Measurements from ENCODE around the gene UBALD2. TPM values are rescaled to one million over a fixed set of nuclear protein-coding genes. Genes with fewer than 3 reads are reported as not detected.

UBALD2 gene
- total RNA-seq, 4 donors from 2014 or later = 9.1 to 16.2 (median 12.4) TPM

GRCh38 chr17:76236603-76237002 is 28.5 kb upstream of the UBALD2 start:
- Histone ChIP-seq H3K36me3 (no peaks in the 10 kb centered on the region), H3K9me3 (no peaks in the 10 kb centered on the region), H3K4me1 (peaks cover 13 to 23% (median 20%) of the 10 kb centered on the region in 4 donors), H3K4me3 (no peak overlapping the region), H3K27ac (replicated peaks in 1 of 4) (no peak overlapping the region), H3K27me3 (peaks cover 0 to 15% (median 2%) of the 10 kb centered on the region in 4 donors)
- no peak for DNase-seq (ENCODE audit: extremely low spot score)
- intact Hi-C loops (cut with DNase I) = loop anchor here (5.0 kb wide), 1 partner anchor 36 kb away; no protein-coding TSS in a partner anchor
- TF ChIP-seq POLR2AphosphoS5 (IDR thresholded peaks at IDR 0.05) (no peak), POLR2A (IDR thresholded peaks at IDR 0.05; ENCODE audit: low read depth) (no peak), EP300 (IDR thresholded peaks at IDR 0.05) (no peak)
- TF ChIP-seq, protein P1, sequence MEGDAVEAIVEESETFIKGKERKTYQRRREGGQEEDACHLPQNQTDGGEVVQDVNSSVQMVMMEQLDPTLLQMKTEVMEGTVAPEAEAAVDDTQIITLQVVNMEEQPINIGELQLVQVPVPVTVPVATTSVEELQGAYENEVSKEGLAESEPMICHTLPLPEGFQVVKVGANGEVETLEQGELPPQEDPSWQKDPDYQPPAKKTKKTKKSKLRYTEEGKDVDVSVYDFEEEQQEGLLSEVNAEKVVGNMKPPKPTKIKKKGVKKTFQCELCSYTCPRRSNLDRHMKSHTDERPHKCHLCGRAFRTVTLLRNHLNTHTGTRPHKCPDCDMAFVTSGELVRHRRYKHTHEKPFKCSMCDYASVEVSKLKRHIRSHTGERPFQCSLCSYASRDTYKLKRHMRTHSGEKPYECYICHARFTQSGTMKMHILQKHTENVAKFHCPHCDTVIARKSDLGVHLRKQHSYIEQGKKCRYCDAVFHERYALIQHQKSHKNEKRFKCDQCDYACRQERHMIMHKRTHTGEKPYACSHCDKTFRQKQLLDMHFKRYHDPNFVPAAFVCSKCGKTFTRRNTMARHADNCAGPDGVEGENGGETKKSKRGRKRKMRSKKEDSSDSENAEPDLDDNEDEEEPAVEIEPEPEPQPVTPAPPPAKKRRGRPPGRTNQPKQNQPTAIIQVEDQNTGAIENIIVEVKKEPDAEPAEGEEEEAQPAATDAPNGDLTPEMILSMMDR (IDR thresholded peaks at IDR 0.05) = no peak

- no peaks in the 10 kb centered on the region for H3K9me3 ChIP-seq
- no peaks in the 10 kb centered on the region for H3K36me3 ChIP-seq
- WGBS = 84% methylated on average over 7 of the region's 7 CpGs
- DNase-seq (ENCODE audit: extremely low spot score) = no peak
- intact Hi-C loops (cut with DNase I) = loop anchor here (5.0 kb wide), 1 partner anchor 34 kb away; no protein-coding TSS in a partner anchor
- H3K27me3 ChIP-seq = peaks cover 0 to 28% (median 6%) of the 10 kb centered on the region in 4 donors
- TF ChIP-seq, protein P1 (IDR thresholded peaks at IDR 0.05) = no peak
- TF ChIP-seq POLR2A (IDR thresholded peaks at IDR 0.05; ENCODE audit: low read depth) = no peak
- no peak for TF ChIP-seq EP300 (IDR thresholded peaks at IDR 0.05)
- H3K4me1 ChIP-seq = peaks cover 16 to 27% (median 22%) of the 10 kb centered on the region in 4 donors
- no peak overlapping the region for H3K27ac ChIP-seq (replicated peaks in 1 of 4)
- no peak overlapping the region for H3K4me3 ChIP-seq
These were observed 27.3 kb upstream of the UBALD2 start for GRCh38 chr17:76237859-76238313.

- Histone ChIP-seq H3K27ac (replicated peaks in 1 of 4) (peak overlapping the region in 1 of 4 donors; percentile 67), H3K4me1 (peaks cover 16 to 27% (median 22%) of the 10 kb centered on the region in 4 donors), H3K9me3 (no peaks in the 10 kb centered on the region), H3K36me3 (no peaks in the 10 kb centered on the region), H3K4me3 (peak overlapping the region; percentile 58 to 73 (median 65)), H3K27me3 (peaks cover 0 to 39% (median 6%) of the 10 kb centered on the region in 4 donors)
- DNase-seq (ENCODE audit: extremely low spot score) = no peak
- 62% methylated on average over 11 of the region's 11 CpGs for WGBS
- TF ChIP-seq, protein P1 (IDR thresholded peaks at IDR 0.05) = no peak
- TF ChIP-seq POLR2A (IDR thresholded peaks at IDR 0.05; ENCODE audit: low read depth) = no peak
- no peak for TF ChIP-seq EP300 (IDR thresholded peaks at IDR 0.05)
- intact Hi-C loops (cut with DNase I) = loop anchor here (5.0 kb wide), 1 partner anchor 33 kb away; no protein-coding TSS in a partner anchor
These were observed 26.2 kb upstream of the UBALD2 start for GRCh38 chr17:76238847-76239537.

GRCh38 chr17:76239538-76240274 is 25.4 kb upstream of the UBALD2 start:
- Histone ChIP-seq H3K27me3 (peaks cover 0 to 46% (median 6%) of the 10 kb centered on the region in 4 donors), H3K9me3 (no peaks in the 10 kb centered on the region), H3K27ac (replicated peaks in 1 of 4) (peak overlapping the region in 3 of 4 donors; percentile 63 to 67 (median 64)), H3K4me1 (peaks cover 16 to 27% (median 22%) of the 10 kb centered on the region in 4 donors), H3K36me3 (no peaks in the 10 kb centered on the region), H3K4me3 (peak overlapping the region; percentile 58 to 73 (median 65))
- intact Hi-C loops (cut with DNase I) = loop anchor here (5.0 kb wide), 1 partner anchor 33 kb away; no protein-coding TSS in a partner anchor
- TF ChIP-seq POLR2AphosphoS5 (IDR thresholded peaks at IDR 0.05) (no peak), EP300 (IDR thresholded peaks at IDR 0.05) (no peak), POLR2A (IDR thresholded peaks at IDR 0.05; ENCODE audit: low read depth) (no peak)
- TF ChIP-seq, protein P1 (IDR thresholded peaks at IDR 0.05) = no peak
- DNase-seq (ENCODE audit: extremely low spot score) = no peak
- WGBS = 5% methylated on average over 5 of the region's 75 CpGs
